Naive thymus-derived CD4-positive, alpha-beta T cell (primary cell): ENCODE measurements around the gene CTTNBP2. TPM values are rescaled to one million over a fixed set of nuclear protein-coding genes. Genes with fewer than 3 reads are reported as not detected.

Experiments used
- ATAC-seq: fragments of 150-1000 bp; cut with Tn5 transposase; 2 replicates; pipeline ENCODE4 v1.10.0; 2021; ENCODE audit warnings: mild to moderate bottlenecking, moderate library complexity
- CTCF ChIA-PET: fragments of 350-600 bp; sonication (Branson Sonifier 250); formaldehyde crosslinking; loops from one replicate; lab custom pipeline; 2021; ENCODE audit warnings: antibody characterized with exemption; lab: Charles Lee
- POLR2A ChIA-PET: fragments of 350-600 bp; sonication (Branson Sonifier 250); formaldehyde crosslinking; loops from one replicate; lab custom pipeline; 2021; ENCODE audit warnings: antibody characterized with exemption, inconsistent platforms; lab: Charles Lee
- DNase-seq, 9 donors: peaks; one replicate each; pipeline versions ENCODE4 v3.0.0 to v3.0.0-alpha.2; 2020 to 2022; ENCODE audit warnings: mixed read lengths in 1 of 9
- H3K27ac ChIP-seq: one replicate; pipeline ENCODE4 v1.7.0; 2013; ENCODE audit warnings: mild to moderate bottlenecking, low read depth, low read length, moderate library complexity
- H3K27me3 ChIP-seq, 2 donors: one replicate each; pipeline ENCODE4 v1.7.0; 2013; ENCODE audit warnings: low read length in 2 of 2, mild to moderate bottlenecking in 2 of 2, moderate library complexity in 2 of 2; ENCODE audit not compliant: control insufficient read depth in 2 of 2, insufficient read depth in 2 of 2
- H3K36me3 ChIP-seq, 3 experiments: 1 replicate in 2 of 3; 2 replicates in 1 of 3; pipeline ENCODE4 v1.7.0; 2013; ENCODE audit warnings: low read length in 3 of 3, mild to moderate bottlenecking in 3 of 3, moderate library complexity in 1 of 3; ENCODE audit not compliant: insufficient read depth in 3 of 3, control insufficient read depth in 2 of 3
- H3K4me1 ChIP-seq, 2 donors: one replicate each; pipeline ENCODE4 v1.7.0; 2013; ENCODE audit warnings: low read length in 2 of 2, mild to moderate bottlenecking in 2 of 2, moderate library complexity in 1 of 2; ENCODE audit not compliant: control insufficient read depth in 2 of 2, insufficient read depth in 2 of 2
- H3K4me3 ChIP-seq: 2 replicates; pipeline ENCODE4 v1.7.0; 2013; ENCODE audit warnings: mild to moderate bottlenecking, low read length
- H3K9me3 ChIP-seq, 3 experiments: 1 replicate in 2 of 3; 2 replicates in 1 of 3; pipeline ENCODE4 v1.7.0; 2013; ENCODE audit warnings: low read length in 3 of 3; ENCODE audit not compliant: control insufficient read depth in 2 of 3
- H3K27ac Mint-ChIP-seq, 9 donors: one replicate each; pipeline ENCODE4 v1.8.0; 2020 to 2022; ENCODE audit warnings: mixed read lengths in 9 of 9, mild to moderate bottlenecking in 8 of 9, moderate library complexity in 5 of 9, inconsistent platforms in 2 of 9
- H3K27me3 Mint-ChIP-seq, 5 donors: one replicate each; pipeline ENCODE4 v1.8.0; 2021 to 2022; ENCODE audit warnings: mixed read lengths in 5 of 5, mild to moderate bottlenecking in 1 of 5
- H3K36me3 Mint-ChIP-seq, 5 donors: one replicate each; pipeline ENCODE4 v1.8.0; 2020 to 2022; ENCODE audit warnings: mixed read lengths in 5 of 5, mild to moderate bottlenecking in 3 of 5, inconsistent platforms in 1 of 5
- H3K4me1 Mint-ChIP-seq, 7 donors: one replicate each; pipeline ENCODE4 v1.8.0; 2020 to 2022; ENCODE audit warnings: mixed read lengths in 7 of 7, mild to moderate bottlenecking in 3 of 7, inconsistent platforms in 1 of 7
- H3K4me3 Mint-ChIP-seq, 10 donors: one replicate each; pipeline ENCODE4 v1.8.0; 2020 to 2022; ENCODE audit warnings: mild to moderate bottlenecking in 10 of 10, mixed read lengths in 10 of 10, moderate library complexity in 6 of 10, inconsistent platforms in 2 of 10
- H3K9me3 Mint-ChIP-seq, 11 donors: one replicate each; pipeline ENCODE4 v1.8.0; 2020 to 2022; ENCODE audit warnings: mixed read lengths in 11 of 11, mild to moderate bottlenecking in 4 of 11, inconsistent platforms in 1 of 11, moderate library complexity in 1 of 11
- intact Hi-C, 2 donors: fragments of 100-400 bp; cut with micrococcal nuclease; formaldehyde crosslinking; loops; one replicate each; pipeline ENCODE4 v1.15.1; 2023
- polyA plus RNA-seq, 2 donors: library from polyadenylated mRNA; unstranded; fragments of 300-500 nt; fragmentation: Illumina TruSeq; gene quantifications; one replicate each; pipeline ENCODE4 v1.2.3, GENCODE V29; 2021
- total RNA-seq, 6 experiments: library from RNA in 5 of 6; stranded (reverse) in 5 of 6; gene quantifications; 1 replicate in 5 of 6; 2 replicates in 1 of 6; pipeline ENCODE4 v1.2.3 and lab custom pipeline; 2021 to 2026

The CTTNBP2 gene
- total RNA-seq (under 1 TPM in 3 of 5 experiments, not detected in 2; 0.16 to 0.30 (median 0.27) TPM), polyA plus RNA-seq (not detected), total RNA-seq (lab: John Stamatoyannopoulos, UW) (not detected)

- ATAC-seq: peak; percentile 37
- H3K36me3 Mint-ChIP-seq: peaks cover 0 to 8% (median 4%) of the 10 kb centered on the region in 5 donors
These were observed at the start of gene CTTNBP2 for GRCh38 chr7:117873310-117874190. Gene CTTNBP2, minus strand, starts transcription at chr7:117873441. Its CDS starts 26 bp downstream, at chr7:117873415.

DNA sequence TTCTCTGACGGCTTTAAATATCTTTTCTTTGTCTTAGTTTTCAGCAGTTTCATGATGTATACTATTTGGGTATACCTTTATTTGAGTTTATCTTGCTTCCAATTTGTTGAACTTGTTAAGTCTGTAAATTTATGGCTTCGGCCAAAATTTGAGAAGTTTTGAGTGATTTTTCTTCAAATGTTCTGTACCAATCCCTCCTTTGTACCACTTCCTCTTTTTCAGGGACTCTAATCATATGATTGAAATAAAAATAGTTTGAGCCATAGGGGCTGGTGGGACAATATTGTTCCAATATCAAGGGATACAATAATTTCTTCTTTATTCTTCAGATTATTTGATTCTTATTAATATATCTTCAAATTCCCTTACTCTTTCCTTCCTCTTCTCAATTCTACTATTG, 43.1 kb upstream of the CTTNBP2 start:
- ChIA-PET POLR2A (no interaction called here), CTCF (no interaction called here)
- no peak for ATAC-seq
- Histone ChIP-seq H3K4me1 (no peaks in the 10 kb centered on the region), H3K27ac (no peak overlapping the region), H3K4me3 (no peak overlapping the region), H3K36me3 (no peaks in the 10 kb centered on the region), H3K9me3 (no peaks in the 10 kb centered on the region), H3K27me3 (no peaks in the 10 kb centered on the region)
- Mint-ChIP-seq H3K36me3 (no peaks in the 10 kb centered on the region), H3K9me3 (peaks cover 0 to 29% (median 5%) of the 10 kb centered on the region in 11 donors), H3K27me3 (peaks cover 0 to 8% (median 0%) of the 10 kb centered on the region in 5 donors), H3K4me3 (no peak overlapping the region), H3K4me1 (no peaks in the 10 kb centered on the region), H3K27ac (no peak overlapping the region)
- DNase-seq: no peak
- intact Hi-C loops: no loop called here

More at GRCh38 chr7:117873310-117874190, at the start of gene CTTNBP2:
- Histone ChIP-seq H3K4me1 (no peaks in the 10 kb centered on the region), H3K27ac (no peak within 1 kb of the TSS), H3K36me3 (no peaks in the 10 kb centered on the region), H3K27me3 (peaks cover 0 to 7% of the 10 kb centered on the region in 2 donors), H3K9me3 (no peaks in the 10 kb centered on the region), H3K4me3 (no peak within 1 kb of the TSS)
- H3K4me3 Mint-ChIP-seq: peak within 1 kb of the TSS; percentile 26 to 79 (median 61)
- ChIA-PET CTCF (no interaction called here), POLR2A (no interaction called here)
- intact Hi-C loops: no loop called here
- H3K27me3 Mint-ChIP-seq: peaks cover 53 to 66% (median 56%) of the 10 kb centered on the region in 5 donors
- H3K9me3 Mint-ChIP-seq: peaks cover 0 to 13% (median 2%) of the 10 kb centered on the region in 11 donors
- H3K4me1 Mint-ChIP-seq: peaks cover 3 to 22% (median 16%) of the 10 kb centered on the region in 7 donors
- DNase-seq: peak in 1 of 9 donors; percentile 28
- no peak within 1 kb of the TSS for H3K27ac Mint-ChIP-seq

DNA sequence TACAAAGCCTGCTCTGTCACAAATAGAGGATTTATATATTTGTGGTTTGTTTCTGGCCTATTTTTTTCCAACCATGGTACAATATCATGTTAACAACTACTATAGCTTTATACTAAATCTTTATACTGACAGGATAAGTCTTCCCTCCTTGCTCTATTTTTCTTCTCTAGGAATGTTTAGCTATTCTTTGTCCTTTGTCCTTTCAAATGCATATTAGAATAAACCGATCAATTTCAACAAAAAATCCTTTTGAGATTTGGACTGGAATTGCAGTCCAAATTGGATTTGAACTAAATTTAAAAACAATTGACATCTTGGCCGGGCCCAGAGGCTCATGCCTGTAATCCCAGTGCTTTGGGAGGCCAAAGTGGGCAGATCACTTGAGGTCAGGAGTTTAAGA, 39.2 kb upstream of the CTTNBP2 start:
- Mint-ChIP-seq H3K27ac (no peak overlapping the region), H3K4me3 (no peak overlapping the region), H3K9me3 (peaks cover 0 to 23% (median 0%) of the 10 kb centered on the region in 11 donors), H3K36me3 (no peaks in the 10 kb centered on the region), H3K4me1 (no peaks in the 10 kb centered on the region), H3K27me3 (peaks cover 0 to 4% (median 0%) of the 10 kb centered on the region in 5 donors)
- H3K27ac ChIP-seq: no peak overlapping the region
- H3K4me1 ChIP-seq: no peaks in the 10 kb centered on the region
- CTCF ChIA-PET: no interaction called here
- H3K27me3 ChIP-seq: no peaks in the 10 kb centered on the region
- H3K36me3 ChIP-seq: no peaks in the 10 kb centered on the region
- POLR2A ChIA-PET: no interaction called here
- H3K9me3 ChIP-seq: no peaks in the 10 kb centered on the region
- H3K4me3 ChIP-seq: no peak overlapping the region
- intact Hi-C loops: no loop called here
- no peak for DNase-seq
- no peak for ATAC-seq

GRCh38 chr7:117908031-117908795, 35.0 kb upstream of the CTTNBP2 start:
- H3K27ac ChIP-seq: no peak overlapping the region
- Mint-ChIP-seq H3K36me3 (no peaks in the 10 kb centered on the region), H3K4me1 (no peaks in the 10 kb centered on the region), H3K27me3 (no peaks in the 10 kb centered on the region), H3K4me3 (no peak overlapping the region), H3K27ac (no peak overlapping the region), H3K9me3 (peaks cover 0 to 5% (median 0%) of the 10 kb centered on the region in 11 donors)
- no peaks in the 10 kb centered on the region for H3K4me1 ChIP-seq
- no peaks in the 10 kb centered on the region for H3K36me3 ChIP-seq
- H3K27me3 ChIP-seq: no peaks in the 10 kb centered on the region
- CTCF ChIA-PET: no interaction called here
- intact Hi-C loops: no loop called here
- POLR2A ChIA-PET: no interaction called here
- H3K9me3 ChIP-seq: no peaks in the 10 kb centered on the region
- ATAC-seq (no peak), DNase-seq (no peak)
- no peak overlapping the region for H3K4me3 ChIP-seq

GRCh38 chr7:117907049-117907640, 33.9 kb upstream of the CTTNBP2 start:
- H3K4me1 ChIP-seq: no peaks in the 10 kb centered on the region
- no peak overlapping the region for H3K27ac ChIP-seq
- H3K9me3 ChIP-seq: no peaks in the 10 kb centered on the region
- ATAC-seq (no peak), DNase-seq (no peak)
- intact Hi-C loops: no loop called here
- ChIA-PET CTCF (no interaction called here), POLR2A (no interaction called here)
- Mint-ChIP-seq H3K4me1 (no peaks in the 10 kb centered on the region), H3K27me3 (no peaks in the 10 kb centered on the region), H3K36me3 (no peaks in the 10 kb centered on the region), H3K27ac (no peak overlapping the region), H3K9me3 (peaks cover 0 to 5% (median 0%) of the 10 kb centered on the region in 11 donors), H3K4me3 (no peak overlapping the region)
- H3K4me3 ChIP-seq: no peak overlapping the region
- H3K36me3 ChIP-seq: no peaks in the 10 kb centered on the region
- H3K27me3 ChIP-seq: no peaks in the 10 kb centered on the region

DNA sequence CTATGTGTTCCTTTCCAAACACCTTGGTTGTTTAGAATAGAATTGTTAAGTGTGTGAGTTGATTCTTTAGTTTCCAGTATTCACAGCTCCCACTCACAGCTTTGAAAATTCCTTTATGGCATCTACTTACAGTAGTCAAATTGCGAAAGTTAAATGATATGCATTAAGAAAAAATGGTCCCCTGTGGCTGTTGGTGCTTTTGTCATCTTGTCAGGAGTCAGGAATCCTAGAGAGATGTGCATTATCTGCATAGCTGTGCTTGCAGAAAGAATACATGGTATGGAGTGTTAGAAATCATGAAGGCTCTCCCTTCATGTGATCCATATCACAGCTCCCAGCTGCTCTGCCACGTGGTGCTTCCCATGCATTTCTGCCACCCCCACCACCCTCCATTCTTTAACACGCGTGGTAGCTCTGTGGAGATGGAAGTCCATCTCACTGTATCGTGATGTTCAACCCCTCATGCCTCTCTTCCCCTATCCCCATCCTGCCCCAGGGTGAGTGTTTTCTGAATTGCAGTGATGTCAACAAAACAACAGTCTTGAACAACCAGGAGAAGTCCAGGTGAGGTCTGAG, 29.2 kb upstream of the CTTNBP2 start:
- H3K36me3 ChIP-seq: no peaks in the 10 kb centered on the region
- H3K27me3 Mint-ChIP-seq: peaks cover 0 to 10% (median 0%) of the 10 kb centered on the region in 5 donors
- H3K4me1 Mint-ChIP-seq: no peaks in the 10 kb centered on the region
- no peak overlapping the region for H3K4me3 Mint-ChIP-seq
- peaks cover 0 to 13% (median 4%) of the 10 kb centered on the region in 11 donors for H3K9me3 Mint-ChIP-seq
- ChIA-PET POLR2A (no interaction called here), CTCF (no interaction called here)
- H3K27ac ChIP-seq: no peak overlapping the region
- H3K4me3 ChIP-seq: no peak overlapping the region
- H3K36me3 Mint-ChIP-seq: peaks cover 0 to 4% (median 0%) of the 10 kb centered on the region in 5 donors
- intact Hi-C loops: no loop called here
- H3K27ac Mint-ChIP-seq: no peak overlapping the region
- no peak for DNase-seq
- no peak for ATAC-seq
- H3K27me3 ChIP-seq: no peaks in the 10 kb centered on the region
- H3K9me3 ChIP-seq: no peaks in the 10 kb centered on the region
- no peaks in the 10 kb centered on the region for H3K4me1 ChIP-seq
